CD14-positive monocyte (primary cell): ENCODE data around the gene RANBP17. TPM values are rescaled to one million over a fixed set of nuclear protein-coding genes. Genes with fewer than 3 reads are reported as not detected.

Experiments used
- DNase-seq, 3 donors: peaks; one replicate each; pipeline ENCODE4 v3.0.0-alpha.2; 2011 to 2022
- H2AFZ ChIP-seq: 2 replicates; pipeline ENCODE4 v1.6.0; 2012; ENCODE audit warnings: mild to moderate bottlenecking, low read depth, low read length, inconsistent platforms; ENCODE audit not compliant: insufficient read depth, poor library complexity, severe bottlenecking
- H3K27ac ChIP-seq, 2 donors: 1 replicate in 1 of 2; 2 replicates in 1 of 2; pipeline ENCODE4 v1.5.1; 2012 to 2013; ENCODE audit warnings: low read length in 2 of 2, control low read depth in 1 of 2, inconsistent platforms in 1 of 2, low read depth in 1 of 2, mild to moderate bottlenecking in 1 of 2
- H3K27me3 ChIP-seq, 2 donors: one replicate each; pipeline versions ENCODE4 v1.6.0 to v1.6.1; 2011 to 2013; ENCODE audit warnings: low read length in 2 of 2; ENCODE audit not compliant: control insufficient read depth in 2 of 2, insufficient read depth in 2 of 2
- H3K36me3 ChIP-seq, 2 donors: replicated peaks in 1 of 2; 1 replicate in 1 of 2; 2 replicates in 1 of 2; pipeline versions ENCODE4 v1.5.1 to v1.6.1; 2012 to 2013; ENCODE audit warnings: low read length in 2 of 2, control low read depth in 1 of 2, inconsistent platforms in 1 of 2, mild to moderate bottlenecking in 1 of 2; ENCODE audit not compliant: insufficient read depth in 2 of 2, control insufficient read depth in 1 of 2
- H3K4me1 ChIP-seq, 2 donors: 1 replicate in 1 of 2; 2 replicates in 1 of 2; pipeline versions ENCODE4 v1.5.1 to v1.6.1; 2012 to 2013; ENCODE audit warnings: low read length in 2 of 2, control low read depth in 1 of 2, inconsistent platforms in 1 of 2, mild to moderate bottlenecking in 1 of 2, moderate library complexity in 1 of 2; ENCODE audit not compliant: insufficient read depth in 2 of 2, control insufficient read depth in 1 of 2
- H3K4me2 ChIP-seq: replicated peaks from 2 replicates; pipeline ENCODE3; 2012; ENCODE audit warnings: low read length, moderate library complexity, mild to moderate bottlenecking; ENCODE audit not compliant: poor library complexity, severe bottlenecking; ENCODE audit errors: extremely low read depth
- H3K4me3 ChIP-seq, 3 experiments: fragments of 200-600 bp in 1 of 3; sonication (generic) in 1 of 3; replicated peaks in 1 of 3; 1 replicate in 2 of 3; 2 replicates in 1 of 3; pipeline ENCODE4 v1.5.1; 2011 to 2013; ENCODE audit warnings: low read length in 3 of 3, mild to moderate bottlenecking in 3 of 3, control low read depth in 2 of 3, low read depth in 2 of 3, inconsistent platforms in 1 of 3, moderate library complexity in 1 of 3
- H3K79me2 ChIP-seq: 2 replicates; pipeline ENCODE4 v1.6.0; 2012; ENCODE audit warnings: mild to moderate bottlenecking, control low read depth, inconsistent platforms, low read length, moderate library complexity; ENCODE audit not compliant: insufficient read depth
- H3K9ac ChIP-seq: 2 replicates; pipeline ENCODE4 v1.6.0; 2017; ENCODE audit warnings: low read length, mild to moderate bottlenecking; ENCODE audit not compliant: insufficient read depth, poor library complexity, severe bottlenecking
- H3K9me3 ChIP-seq, 2 donors: replicated peaks in 1 of 2; 1 replicate in 1 of 2; 2 replicates in 1 of 2; pipeline versions ENCODE4 v1.5.1 to v1.6.1; 2012 to 2013; ENCODE audit warnings: low read length in 2 of 2, control low read depth in 1 of 2; ENCODE audit not compliant: control insufficient read depth in 1 of 2, insufficient read depth in 1 of 2
- H4K20me1 ChIP-seq: 2 replicates; pipeline ENCODE4 v1.6.0; 2012; ENCODE audit warnings: mild to moderate bottlenecking, low read length, control low read depth, moderate library complexity; ENCODE audit not compliant: insufficient read depth
- H3K27ac Mint-ChIP-seq, 7 donors: one replicate each; pipeline ENCODE4 v1.8.0; 2020; ENCODE audit warnings: mild to moderate bottlenecking in 7 of 7, mixed read lengths in 7 of 7, moderate library complexity in 6 of 7, inconsistent platforms in 2 of 7
- H3K27me3 Mint-ChIP-seq, 3 donors: one replicate each; pipeline ENCODE4 v1.8.0; 2021 to 2022; ENCODE audit warnings: low read depth in 3 of 3, mild to moderate bottlenecking in 3 of 3, mixed read lengths in 3 of 3, moderate library complexity in 3 of 3, inconsistent platforms in 1 of 3
- H3K36me3 Mint-ChIP-seq, 2 donors: one replicate each; pipeline ENCODE4 v1.8.0; 2020; ENCODE audit warnings: mixed read lengths in 2 of 2, inconsistent platforms in 1 of 2, mild to moderate bottlenecking in 1 of 2
- H3K4me1 Mint-ChIP-seq: one replicate; pipeline ENCODE4 v1.8.0; 2020; ENCODE audit warnings: mild to moderate bottlenecking, mixed read lengths
- H3K4me3 Mint-ChIP-seq, 2 donors: one replicate each; pipeline ENCODE4 v1.8.0; 2020; ENCODE audit warnings: mild to moderate bottlenecking in 2 of 2, mixed read lengths in 2 of 2, moderate library complexity in 1 of 2
- H3K9me3 Mint-ChIP-seq, 7 donors: one replicate each; pipeline ENCODE4 v1.8.0; 2020 to 2022; ENCODE audit warnings: mixed read lengths in 7 of 7, mild to moderate bottlenecking in 6 of 7, moderate library complexity in 6 of 7, inconsistent platforms in 2 of 7
- WGBS: methylation state at CpG from one replicate; pipeline ENCODE4 v1.1.5; 2013; ENCODE audit warnings: missing lambda C conversion rate; ENCODE audit not compliant: insufficient coverage; 5-methylcytosine and 5-hydroxymethylcytosine counted together
- intact Hi-C, 2 donors: fragments of 100-400 bp; cut with micrococcal nuclease; formaldehyde crosslinking; loops; one replicate each; pipeline versions ENCODE4 v1.15.0 to v1.15.1; 2023
- polyA plus RNA-seq, 3 donors: library from polyadenylated mRNA; depleted of rRNA in 1 of 3; unstranded in 2 of 3; stranded (reverse) in 1 of 3; fragments of 300-500 nt in 2 of 3; fragments of >200 nt in 1 of 3; fragmentation: Illumina TruSeq in 2 of 3; gene quantifications; 1 replicate in 2 of 3; 2 replicates in 1 of 3; pipeline ENCODE4 v1.2.3, GENCODE V29; 2012 to 2021
- TF ChIP-seq, protein P1 (sequence below): fragments of 200-600 bp; IDR thresholded peaks from one replicate; pipeline ENCODE4 v1.8.0; 2022; ENCODE audit warnings: antibody characterized with exemption, mild to moderate bottlenecking

Gene RANBP17
- polyA plus RNA-seq, 3 donors: 0.07 to 0.13 TPM; not detected in 1

- intact Hi-C loops: no loop called here
- no peaks in the 10 kb centered on the region for H3K36me3 ChIP-seq
- H4K20me1 ChIP-seq: no peaks in the 10 kb centered on the region
- peaks cover 3 to 6% of the 10 kb centered on the region in 2 donors for H3K36me3 Mint-ChIP-seq
- no peak for DNase-seq
- H3K4me1 Mint-ChIP-seq: peaks cover 3% of the 10 kb centered on the region
- no peak overlapping the region for H3K27ac ChIP-seq
- peaks cover 15 to 31% (median 19%) of the 10 kb centered on the region in 7 donors for H3K9me3 Mint-ChIP-seq
- TF ChIP-seq, protein P1, sequence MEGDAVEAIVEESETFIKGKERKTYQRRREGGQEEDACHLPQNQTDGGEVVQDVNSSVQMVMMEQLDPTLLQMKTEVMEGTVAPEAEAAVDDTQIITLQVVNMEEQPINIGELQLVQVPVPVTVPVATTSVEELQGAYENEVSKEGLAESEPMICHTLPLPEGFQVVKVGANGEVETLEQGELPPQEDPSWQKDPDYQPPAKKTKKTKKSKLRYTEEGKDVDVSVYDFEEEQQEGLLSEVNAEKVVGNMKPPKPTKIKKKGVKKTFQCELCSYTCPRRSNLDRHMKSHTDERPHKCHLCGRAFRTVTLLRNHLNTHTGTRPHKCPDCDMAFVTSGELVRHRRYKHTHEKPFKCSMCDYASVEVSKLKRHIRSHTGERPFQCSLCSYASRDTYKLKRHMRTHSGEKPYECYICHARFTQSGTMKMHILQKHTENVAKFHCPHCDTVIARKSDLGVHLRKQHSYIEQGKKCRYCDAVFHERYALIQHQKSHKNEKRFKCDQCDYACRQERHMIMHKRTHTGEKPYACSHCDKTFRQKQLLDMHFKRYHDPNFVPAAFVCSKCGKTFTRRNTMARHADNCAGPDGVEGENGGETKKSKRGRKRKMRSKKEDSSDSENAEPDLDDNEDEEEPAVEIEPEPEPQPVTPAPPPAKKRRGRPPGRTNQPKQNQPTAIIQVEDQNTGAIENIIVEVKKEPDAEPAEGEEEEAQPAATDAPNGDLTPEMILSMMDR: no peak
- no peak overlapping the region for H3K27ac Mint-ChIP-seq
- no peak overlapping the region for H2AFZ ChIP-seq
- H3K9ac ChIP-seq: no peak overlapping the region
- peaks cover 0 to 4% of the 10 kb centered on the region in 2 donors for H3K4me1 ChIP-seq
- WGBS: no CpG with 5 or more reads among the region's 2 CpGs
- H3K9me3 ChIP-seq: peaks cover 9 to 20% of the 10 kb centered on the region in 2 donors
- no peak overlapping the region for H3K4me3 ChIP-seq
- H3K4me2 ChIP-seq: no peak overlapping the region
- no peak overlapping the region for H3K4me3 Mint-ChIP-seq
- H3K27me3 Mint-ChIP-seq: peaks cover 4 to 14% (median 14%) of the 10 kb centered on the region in 3 donors
- H3K27me3 ChIP-seq: peaks cover 0 to 4% of the 10 kb centered on the region in 2 donors
- H3K79me2 ChIP-seq: no peaks in the 10 kb centered on the region
Measured at GRCh38 chr5:170857066-170857465, 4.8 kb upstream of the RANBP17 start.

- Histone ChIP-seq H3K4me1 (peaks cover 6 to 14% of the 10 kb centered on the region in 2 donors), H3K27me3 (peaks cover 11 to 18% of the 10 kb centered on the region in 2 donors), H3K4me3 (no peak overlapping the region), H3K27ac (no peak overlapping the region), H3K36me3 (no peaks in the 10 kb centered on the region), H2AFZ (no peak overlapping the region), H4K20me1 (no peaks in the 10 kb centered on the region), H3K9ac (no peak overlapping the region), H3K79me2 (no peaks in the 10 kb centered on the region), H3K4me2 (no peak overlapping the region), H3K9me3 (peaks cover 9 to 23% of the 10 kb centered on the region in 2 donors)
- no peak overlapping the region for H3K4me3 Mint-ChIP-seq
- peak overlapping the region in 1 of 7 donors; percentile 18 for H3K27ac Mint-ChIP-seq
- intact Hi-C loops: no loop called here
- no peak for DNase-seq
- H3K27me3 Mint-ChIP-seq: peaks cover 16 to 24% (median 20%) of the 10 kb centered on the region in 3 donors
- H3K4me1 Mint-ChIP-seq: peaks cover 13% of the 10 kb centered on the region
- peaks cover 3 to 6% of the 10 kb centered on the region in 2 donors for H3K36me3 Mint-ChIP-seq
- TF ChIP-seq, protein P1: no peak
- peaks cover 15 to 34% (median 22%) of the 10 kb centered on the region in 7 donors for H3K9me3 Mint-ChIP-seq
Measured at GRCh38 chr5:170860415-170860814, 1.4 kb upstream of the RANBP17 start.
